ENCODE results near the gene WDR59.
A peak's percentile ranks its signal among the peaks of the same experiment; 100 is the strongest.

The WDR59 gene

GRCh38 chr16:74903901-74904678 lies 80.8 kb downstream of the WDR59 start:
- DNase-seq (ENCODE audit: low spot score) = no peak

- no peak for DNase-seq (ENCODE audit: low spot score)
Observed at GRCh38 chr16:74903120-74903519, 81.8 kb downstream of the WDR59 start.

GRCh38 chr16:74902161-74902560 lies 82.8 kb downstream of the WDR59 start:
- DNase-seq (ENCODE audit: low spot score) = no peak

- no peak for DNase-seq (ENCODE audit: low spot score)
Observed at GRCh38 chr16:74901606-74902005, 83.3 kb downstream of the WDR59 start.

- DNase-seq (ENCODE audit: low spot score) = no peak
Observed at GRCh38 chr16:74899816-74900215, 85.1 kb downstream of the WDR59 start.

- no peak for DNase-seq (ENCODE audit: low spot score)
Observed at GRCh38 chr16:74898659-74899058, 86.3 kb downstream of the WDR59 start.

- no peak for DNase-seq (ENCODE audit: low spot score)
Observed at GRCh38 chr16:74896389-74897370, 88.2 kb downstream of the WDR59 start.

GRCh38 chr16:74893541-74893940 lies 91.4 kb downstream of the WDR59 start:
- no peak for DNase-seq (ENCODE audit: low spot score)

- no peak for DNase-seq (ENCODE audit: low spot score)
Observed at GRCh38 chr16:74892574-74893461, 92.1 kb downstream of the WDR59 start.

- no peak for DNase-seq (ENCODE audit: low spot score)
Observed at GRCh38 chr16:74888888-74889287, 96.0 kb downstream of the WDR59 start.

GRCh38 chr16:74888232-74888862 lies 96.6 kb downstream of the WDR59 start:
- DNase-seq (ENCODE audit: low spot score) = no peak

- no peak for DNase-seq (ENCODE audit: low spot score)
Observed at GRCh38 chr16:74887084-74887483, 97.8 kb downstream of the WDR59 start.

GRCh38 chr16:74877706-74878105 lies 107.2 kb downstream of the WDR59 start:
- DNase-seq (ENCODE audit: low spot score) = no peak

GRCh38 chr16:74874912-74875546 lies 109.9 kb downstream of the WDR59 start:
- no peak for DNase-seq (ENCODE audit: low spot score)

- no peak for DNase-seq (ENCODE audit: low spot score)
Observed at GRCh38 chr16:74874123-74874522, 110.8 kb downstream of the WDR59 start.

GRCh38 chr16:74872302-74872701 lies 112.6 kb downstream of the WDR59 start:
- DNase-seq (ENCODE audit: low spot score) = no peak

GRCh38 chr16:74871608-74872007 lies 113.3 kb downstream of the WDR59 start:
- no peak for DNase-seq (ENCODE audit: low spot score)

GRCh38 chr16:74868501-74868900 lies 116.4 kb downstream of the WDR59 start:
- DNase-seq (ENCODE audit: low spot score) = peak; percentile 7

- DNase-seq (ENCODE audit: low spot score) = no peak
Observed at GRCh38 chr16:74868035-74868434, 116.9 kb downstream of the WDR59 start.

- DNase-seq (ENCODE audit: low spot score) = no peak
Observed at GRCh38 chr16:74867281-74867849, 117.6 kb downstream of the WDR59 start.
